ENCODE measurements around the gene VIPAS39.

- TF ChIP-seq ZNF274 (IDR thresholded peaks at IDR 0.05; ENCODE audit: low read depth, low read length) (no peak), REST (IDR thresholded peaks at IDR 0.05; ENCODE audit: low read depth) (no peak), POLR2A (IDR thresholded peaks at IDR 0.05; ENCODE audit: borderline replicate concordance, extremely low read depth, insufficient read depth, insufficient read length) (no peak), EZH2 (IDR thresholded peaks at IDR 0.05) (no peak), ELF1 (IDR thresholded peaks at IDR 0.05; ENCODE audit: borderline replicate concordance, low read depth) (no peak)
- TF ChIP-seq, protein P1, sequence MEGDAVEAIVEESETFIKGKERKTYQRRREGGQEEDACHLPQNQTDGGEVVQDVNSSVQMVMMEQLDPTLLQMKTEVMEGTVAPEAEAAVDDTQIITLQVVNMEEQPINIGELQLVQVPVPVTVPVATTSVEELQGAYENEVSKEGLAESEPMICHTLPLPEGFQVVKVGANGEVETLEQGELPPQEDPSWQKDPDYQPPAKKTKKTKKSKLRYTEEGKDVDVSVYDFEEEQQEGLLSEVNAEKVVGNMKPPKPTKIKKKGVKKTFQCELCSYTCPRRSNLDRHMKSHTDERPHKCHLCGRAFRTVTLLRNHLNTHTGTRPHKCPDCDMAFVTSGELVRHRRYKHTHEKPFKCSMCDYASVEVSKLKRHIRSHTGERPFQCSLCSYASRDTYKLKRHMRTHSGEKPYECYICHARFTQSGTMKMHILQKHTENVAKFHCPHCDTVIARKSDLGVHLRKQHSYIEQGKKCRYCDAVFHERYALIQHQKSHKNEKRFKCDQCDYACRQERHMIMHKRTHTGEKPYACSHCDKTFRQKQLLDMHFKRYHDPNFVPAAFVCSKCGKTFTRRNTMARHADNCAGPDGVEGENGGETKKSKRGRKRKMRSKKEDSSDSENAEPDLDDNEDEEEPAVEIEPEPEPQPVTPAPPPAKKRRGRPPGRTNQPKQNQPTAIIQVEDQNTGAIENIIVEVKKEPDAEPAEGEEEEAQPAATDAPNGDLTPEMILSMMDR (IDR thresholded peaks at IDR 0.05 in 2 of 3, conservative IDR thresholded peaks at IDR 0.05 in 1 of 3; ENCODE audit: borderline replicate concordance in 1 of 3, insufficient read depth in 1 of 3, low read depth in 2 of 3, low read length in 2 of 3) = no peak
These were observed 50.2 kb downstream of the VIPAS39 start for GRCh38 chr14:77407158-77407557.
